Neural cell (in vitro differentiated cells): Measurements from ENCODE around the gene AQP3. TPM values are rescaled to one million over a fixed set of nuclear protein-coding genes. Genes with fewer than 3 reads are reported as not detected.

ENCODE experiments used
- H2AFZ ChIP-seq: fragments of 200-600, 300-800 bp; sonication (generic), shearing (Covaris generic); 2 replicates; pipeline ENCODE4 v1.6.0; 2014; ENCODE audit warnings: low read depth, mild to moderate bottlenecking, antibody characterized with exemption, low read length, moderate library complexity
- H3F3A ChIP-seq: fragments of 200-600 bp; shearing (Covaris generic); 2 replicates; pipeline ENCODE4 v1.6.1; 2016; ENCODE audit warnings: mild to moderate bottlenecking, moderate library complexity, mixed read lengths, antibody characterized with exemption, low read length; ENCODE audit not compliant: insufficient read depth, poor library complexity, severe bottlenecking
- H3K27ac ChIP-seq: fragments of 200-600, 300-800 bp; sonication (generic), shearing (Covaris generic); 2 replicates; pipeline ENCODE4 v1.5.1; 2014; ENCODE audit warnings: mild to moderate bottlenecking, low read length, moderate library complexity
- H3K27me3 ChIP-seq: fragments of 300-800, 200-600 bp; sonication (generic), shearing (Covaris generic); 2 replicates; pipeline ENCODE4 v1.6.0; 2014; ENCODE audit warnings: mild to moderate bottlenecking, low read depth, low read length, moderate library complexity; ENCODE audit not compliant: insufficient read depth
- H3K36me3 ChIP-seq: fragments of 300-800, 200-600 bp; sonication (generic), shearing (Covaris generic); 2 replicates; pipeline ENCODE4 v1.5.1; 2014; ENCODE audit warnings: mild to moderate bottlenecking, antibody characterized with exemption, low read length, moderate library complexity; ENCODE audit not compliant: insufficient read depth
- H3K4me2 ChIP-seq: fragments of 300-800, 200-600 bp; sonication (generic), shearing (Covaris generic); 2 replicates; pipeline ENCODE4 v1.6.0; 2014; ENCODE audit warnings: mild to moderate bottlenecking, low read length
- H3K4me3 ChIP-seq: fragments of 300-800, 200-600 bp; sonication (generic), shearing (Covaris generic); 2 replicates; pipeline ENCODE4 v1.5.1; 2014; ENCODE audit warnings: mild to moderate bottlenecking, low read length, moderate library complexity
- H3K79me2 ChIP-seq: fragments of 200-600 bp; shearing (Covaris generic); replicated peaks from 2 replicates; pipeline ENCODE4 v1.6.0; 2014; ENCODE audit warnings: mild to moderate bottlenecking, low read length, moderate library complexity; ENCODE audit not compliant: insufficient read depth
- H3K9ac ChIP-seq: fragments of 300-800, 200-600 bp; sonication (generic), shearing (Covaris generic); 2 replicates; pipeline ENCODE4 v1.6.1; 2016; ENCODE audit warnings: mild to moderate bottlenecking, low read length, mixed read lengths
- H3K9me2 ChIP-seq: fragments of 200-600 bp; shearing (Covaris generic); 2 replicates; pipeline ENCODE4 v1.6.1; 2016; ENCODE audit warnings: mild to moderate bottlenecking, low read length, mixed read lengths; ENCODE audit not compliant: insufficient read depth
- H3K9me3 ChIP-seq: fragments of 200-600, 300-800 bp; sonication (generic), shearing (Covaris generic); 2 replicates; pipeline ENCODE4 v1.6.1; 2016; ENCODE audit warnings: mild to moderate bottlenecking, mixed run types, low read length, moderate library complexity, mixed read lengths
- H4K20me1 ChIP-seq: fragments of 200-600 bp; shearing (Covaris generic); 2 replicates; pipeline ENCODE4 v1.6.1; 2016; ENCODE audit warnings: mild to moderate bottlenecking, mixed run types; ENCODE audit not compliant: insufficient read depth
- CTCF ChIP-seq: fragments of 450-650 bp; IDR thresholded peaks from 2 replicates; pipeline ENCODE4 v1.5.1; 2014; ENCODE audit warnings: antibody characterized with exemption, mild to moderate bottlenecking, moderate library complexity; ENCODE audit not compliant: poor library complexity, severe bottlenecking
- EP300 ChIP-seq: fragments of 450-650 bp; conservative IDR thresholded peaks from 2 replicates; pipeline ENCODE4 v1.6.1; 2014; ENCODE audit warnings: antibody characterized with exemption, mild to moderate bottlenecking, moderate library complexity; ENCODE audit not compliant: poor library complexity, severe bottlenecking
- EZH2 ChIP-seq: fragments of 200-600, 300-800 bp; shearing (Covaris generic), sonication (generic); IDR thresholded peaks from 2 replicates; pipeline ENCODE4 v1.6.1; 2014; ENCODE audit warnings: antibody characterized with exemption, low read length, borderline replicate concordance, mild to moderate bottlenecking; ENCODE audit not compliant: insufficient read depth, poor library complexity, severe bottlenecking
- MXI1 ChIP-seq: fragments of 450-650 bp; conservative IDR thresholded peaks from 2 replicates; pipeline ENCODE4 v1.6.1; 2014; ENCODE audit warnings: antibody characterized with exemption, mild to moderate bottlenecking; ENCODE audit not compliant: poor library complexity, severe bottlenecking
- POLR2AphosphoS5 ChIP-seq: IDR thresholded peaks from 2 replicates; pipeline ENCODE4 v1.6.1; 2012
- RAD21 ChIP-seq: fragments of 450-650 bp; conservative IDR thresholded peaks from 2 replicates; pipeline ENCODE4 v1.6.1; 2014; ENCODE audit warnings: antibody characterized with exemption, mild to moderate bottlenecking, moderate library complexity
- REST ChIP-seq: IDR thresholded peaks from 2 replicates; pipeline ENCODE4 v1.6.1; 2012; ENCODE audit warnings: borderline replicate concordance
- SMC3 ChIP-seq: fragments of 450-650 bp; conservative IDR thresholded peaks from 2 replicates; pipeline ENCODE4 v1.6.1; 2014; ENCODE audit warnings: antibody characterized with exemption, mild to moderate bottlenecking, moderate library complexity; ENCODE audit not compliant: poor library complexity
- TAF1 ChIP-seq: IDR thresholded peaks from 2 replicates; pipeline ENCODE4 v1.6.1; 2012; ENCODE audit warnings: low read depth
- polyA plus RNA-seq: library from polyadenylated mRNA; depleted of rRNA; stranded (reverse); fragments of >200 nt; gene quantifications from 2 replicates; pipeline ENCODE4 v1.2.3, GENCODE V29; 2014

AQP3 gene
- polyA plus RNA-seq, 1 donor from 2014 or later, result not detected

GRCh38 chr9:33440609-33441008 is 6.8 kb downstream of the AQP3 start:
- Histone ChIP-seq H2AFZ (no peak overlapping the region), H3K79me2 (no peaks in the 10 kb centered on the region), H3K36me3 (no peaks in the 10 kb centered on the region), H3K9ac (no peak overlapping the region), H3K9me3 (no peaks in the 10 kb centered on the region), H4K20me1 (no peaks in the 10 kb centered on the region), H3K4me2 (no peak overlapping the region), H3K27me3 (no peaks in the 10 kb centered on the region), H3K4me3 (no peak overlapping the region), H3K9me2 (no peaks in the 10 kb centered on the region), H3K27ac (no peak overlapping the region), H3F3A (no peaks in the 10 kb centered on the region)
- TF ChIP-seq EP300, result no peak

GRCh38 chr9:33440204-33440603 is 7.2 kb downstream of the AQP3 start:
- TF ChIP-seq SMC3, result no peak
- TF ChIP-seq RAD21, result no peak
- no peak for TF ChIP-seq EZH2
- TF ChIP-seq EP300, result no peak
- no peak for TF ChIP-seq MXI1
- Histone ChIP-seq H3K36me3 (no peaks in the 10 kb centered on the region), H4K20me1 (no peaks in the 10 kb centered on the region), H3K9me3 (no peaks in the 10 kb centered on the region), H3K9ac (no peak overlapping the region), H3K27ac (no peak overlapping the region), H2AFZ (no peak overlapping the region), H3K27me3 (no peaks in the 10 kb centered on the region), H3K9me2 (no peaks in the 10 kb centered on the region), H3K4me3 (no peak overlapping the region), H3K79me2 (no peaks in the 10 kb centered on the region), H3F3A (no peaks in the 10 kb centered on the region), H3K4me2 (no peak overlapping the region)

GRCh38 chr9:33439731-33440130 is 7.7 kb downstream of the AQP3 start:
- Histone ChIP-seq H3K27me3 (no peaks in the 10 kb centered on the region), H3K27ac (no peak overlapping the region), H3K9me3 (no peaks in the 10 kb centered on the region), H3F3A (no peaks in the 10 kb centered on the region), H3K4me3 (no peak overlapping the region), H3K9me2 (no peaks in the 10 kb centered on the region), H4K20me1 (no peaks in the 10 kb centered on the region), H3K79me2 (no peaks in the 10 kb centered on the region), H3K36me3 (no peaks in the 10 kb centered on the region), H3K9ac (no peak overlapping the region), H3K4me2 (no peak overlapping the region), H2AFZ (no peak overlapping the region)
- TF ChIP-seq RAD21 (no peak), SMC3 (no peak), EZH2 (no peak), REST (no peak), CTCF (no peak), TAF1 (no peak), POLR2AphosphoS5 (no peak), MXI1 (no peak)
